Midbrain (tissue), 1 donor: ENCODE data around the gene UBE2B.
A peak's percentile ranks its signal among the peaks of the same experiment; 100 is the strongest.
"Not testable (repeated sequence)": the region's sequence is repeated elsewhere in the genome, so short reads cannot be mapped to it uniquely, and the experiment has no call there.

Source experiments
- DNase-seq: peaks from one replicate; lab custom pipeline; 2025; lab: John Stamatoyannopoulos, UW

Gene UBE2B

GRCh38 chr5:134398609-134399155 lies 27.3 kb downstream of the UBE2B start:
- no peak for DNase-seq

- no peak for DNase-seq
Observed at GRCh38 chr5:134403951-134404350, 32.6 kb downstream of the UBE2B start.

GRCh38 chr5:134406390-134406789 lies 35.0 kb downstream of the UBE2B start:
- no peak for DNase-seq

DNA sequence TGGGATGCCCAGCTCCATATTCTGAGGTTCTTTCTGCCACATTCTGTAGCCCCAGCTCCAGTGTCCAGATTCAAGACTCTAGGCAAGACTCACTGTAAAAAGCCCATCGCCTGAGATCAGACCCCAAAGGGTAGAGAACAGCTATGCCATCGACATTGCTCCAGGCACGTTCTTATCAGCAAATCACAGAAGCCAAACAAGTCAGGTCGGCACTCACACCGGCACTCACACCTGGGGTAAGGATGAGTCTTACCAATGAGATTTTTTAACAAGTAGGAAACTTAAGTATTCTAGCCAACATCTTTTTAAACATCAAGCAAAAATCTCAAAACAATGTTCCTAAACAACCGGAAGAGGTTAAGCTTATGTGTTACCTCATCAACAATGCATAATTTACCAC lies 38.0 kb downstream of the UBE2B start:
- DNase-seq: no peak

GRCh38 chr5:134410822-134411221 lies 39.5 kb downstream of the UBE2B start:
- DNase-seq: no peak

DNA sequence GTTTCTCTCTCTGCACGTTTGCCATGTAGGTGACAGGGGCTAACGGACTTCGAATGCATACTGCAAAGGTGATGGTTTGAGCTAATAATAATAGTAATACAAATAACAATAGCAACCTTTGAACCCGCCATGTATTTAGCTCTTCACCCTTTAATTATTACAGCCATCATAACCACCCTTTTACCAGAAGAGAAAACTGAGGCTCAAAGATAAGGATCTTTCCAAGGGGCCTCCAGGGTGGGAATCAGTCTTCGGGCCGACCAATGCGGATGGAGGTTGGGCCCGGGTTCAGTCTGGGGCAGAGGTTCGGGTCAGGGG lies 39.8 kb downstream of the UBE2B start:
- DNase-seq: no peak

DNA sequence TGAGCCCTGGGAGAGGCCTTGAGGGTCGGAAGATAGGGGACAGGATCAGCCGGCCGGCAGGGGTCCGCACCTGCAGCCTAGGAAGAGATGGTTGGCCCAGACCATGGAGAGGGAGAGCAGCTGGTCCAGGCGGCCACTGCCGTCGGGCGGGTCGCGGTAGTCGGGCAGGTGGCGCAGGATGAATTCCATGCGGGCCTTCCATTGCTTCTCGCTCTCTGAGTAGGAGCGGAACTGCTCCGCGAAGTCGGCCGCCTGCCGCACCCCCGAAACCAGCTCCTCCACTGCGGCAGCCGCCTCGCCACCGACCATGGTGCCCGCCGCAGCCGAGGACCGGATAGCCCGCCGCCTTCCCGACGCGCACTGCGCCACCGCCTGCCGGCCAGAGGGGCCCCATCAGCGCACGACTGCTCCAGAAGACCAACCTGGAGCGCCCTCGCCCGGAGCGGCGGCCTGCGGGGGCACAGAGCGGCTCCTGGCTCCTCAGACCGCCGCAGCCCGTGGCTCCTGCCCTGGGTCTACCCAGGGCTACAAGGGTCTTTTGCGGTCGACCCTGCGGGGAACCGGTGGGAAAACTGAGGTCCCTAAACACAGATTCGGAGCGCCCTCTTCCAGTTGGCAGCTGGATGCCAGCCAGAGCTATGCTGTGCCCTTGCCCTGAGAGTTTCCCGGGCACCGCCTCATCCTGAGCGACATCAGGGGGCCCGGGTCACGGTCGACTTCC lies 40.3 kb downstream of the UBE2B start, which contains the start of gene CDKN2AIPNL:
Gene CDKN2AIPNL, minus strand, starts transcription at position 336 of the 721 bp plus-strand sequence. Its CDS starts 27 bp downstream, at position 309.
- DNase-seq: peak; percentile 94

DNA sequence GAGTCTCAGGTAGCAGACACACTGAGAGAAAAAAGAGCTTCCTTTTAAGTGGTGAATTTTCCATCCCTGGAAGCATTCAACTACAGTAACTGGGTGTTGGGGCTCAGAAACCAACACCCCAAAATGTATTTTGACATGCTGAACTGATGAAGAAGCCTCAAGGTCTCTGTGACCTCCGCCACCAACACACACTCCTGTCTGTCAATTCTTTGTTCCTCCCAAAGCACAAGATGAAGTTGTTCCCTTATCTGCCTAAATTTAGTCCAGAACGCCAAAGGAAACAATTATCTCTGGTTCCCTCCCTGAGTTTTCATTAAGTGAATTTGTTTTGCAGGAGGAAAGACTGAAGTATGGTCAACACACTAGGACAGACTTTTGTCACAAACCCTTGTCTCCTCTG lies 41.7 kb downstream of the UBE2B start:
- no peak for DNase-seq

- DNase-seq: no peak
Observed at GRCh38 chr5:134417707-134418106, 46.3 kb downstream of the UBE2B start.

DNA sequence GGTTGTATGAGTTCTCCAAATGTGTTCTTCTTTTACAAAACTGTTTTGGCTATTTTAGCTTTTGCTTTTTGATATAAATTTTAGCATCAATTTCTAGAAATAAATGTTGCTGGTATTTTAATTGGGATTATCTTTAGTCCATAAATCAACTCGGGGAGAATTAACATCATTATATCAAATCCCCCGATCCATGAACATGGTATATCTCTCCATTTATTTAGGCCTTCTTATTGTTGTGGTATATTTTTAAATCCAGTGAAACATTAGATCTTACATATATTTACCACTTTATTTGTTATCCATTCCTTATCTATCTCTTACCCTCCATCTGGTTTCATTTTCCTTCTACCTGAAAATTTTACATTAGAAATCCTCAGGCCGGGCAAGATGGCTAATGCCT lies 47.6 kb downstream of the UBE2B start:
- DNase-seq: no peak

DNA sequence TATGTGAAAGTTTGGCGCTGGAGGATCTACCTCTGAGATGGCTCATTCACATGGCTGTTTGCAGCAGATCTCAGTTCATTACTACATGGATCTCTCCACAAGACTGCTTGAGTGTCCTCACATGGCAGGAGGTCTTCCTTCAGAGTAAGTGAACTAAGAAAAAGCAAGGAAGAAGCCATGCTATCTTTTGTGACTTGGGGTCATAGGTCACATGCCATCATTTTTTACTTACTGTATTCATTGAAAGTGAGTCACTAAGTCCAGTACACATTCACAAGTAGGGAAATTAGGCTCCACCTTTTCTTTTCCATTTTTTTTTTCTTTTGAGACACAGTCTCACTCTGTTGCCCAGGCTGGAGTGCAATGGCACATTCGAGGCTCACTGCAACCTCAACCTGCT lies 49.0 kb downstream of the UBE2B start:
- DNase-seq: no peak

GRCh38 chr5:134421038-134421437 lies 49.7 kb downstream of the UBE2B start:
- not testable (repeated sequence) for DNase-seq

DNA sequence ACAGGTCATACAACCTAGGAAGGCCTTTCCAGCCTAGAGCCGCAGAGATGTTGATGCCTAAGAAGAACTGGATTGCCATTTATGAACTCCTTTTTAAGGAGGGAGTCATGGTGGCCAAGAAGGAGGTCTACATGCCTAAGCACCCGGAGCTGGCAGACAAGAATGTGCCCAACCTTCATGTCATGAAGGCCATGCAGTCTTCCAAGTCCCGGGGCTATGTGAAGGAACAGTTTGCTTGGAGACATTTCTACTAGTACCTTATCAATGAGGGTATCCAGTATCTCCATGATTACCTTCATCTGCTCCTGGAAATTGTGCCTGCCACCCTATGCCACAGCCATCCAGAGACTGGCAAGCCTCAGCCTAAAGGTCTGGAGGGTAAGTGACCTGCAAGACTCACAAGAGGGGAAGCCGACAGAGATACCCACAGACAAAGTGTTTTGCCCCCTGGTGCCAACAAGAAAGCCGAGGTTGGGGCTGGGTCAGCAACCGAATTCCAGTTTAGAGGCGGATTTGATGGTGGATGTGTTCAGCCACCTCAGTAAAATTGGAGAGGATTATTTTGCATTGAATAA lies 51.5 kb downstream of the UBE2B start:
- DNase-seq: no peak

GRCh38 chr5:134423376-134423775 lies 52.0 kb downstream of the UBE2B start:
- no peak for DNase-seq

DNA sequence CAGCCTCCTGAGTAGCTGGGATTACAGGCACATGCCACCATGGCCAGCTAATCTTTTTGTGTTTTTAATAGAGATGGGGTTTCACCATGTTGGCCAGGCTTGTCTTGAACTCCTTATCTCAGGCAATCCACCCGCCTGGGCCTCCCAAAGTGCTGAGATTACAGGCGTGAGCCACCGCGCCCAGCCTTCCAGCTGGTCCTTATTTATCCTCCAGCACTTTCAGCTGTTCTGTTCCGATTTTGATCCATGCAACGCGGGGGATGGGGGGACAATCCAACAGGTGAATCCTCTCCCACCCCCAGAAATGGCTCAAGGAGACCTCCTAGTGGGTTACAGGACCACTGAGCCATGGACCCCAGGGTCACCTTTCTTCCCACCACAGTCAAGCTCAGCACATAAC lies 55.0 kb downstream of the UBE2B start:
- DNase-seq: no peak

- DNase-seq: no peak
Observed at GRCh38 chr5:134427540-134428041, 56.2 kb downstream of the UBE2B start.

DNA sequence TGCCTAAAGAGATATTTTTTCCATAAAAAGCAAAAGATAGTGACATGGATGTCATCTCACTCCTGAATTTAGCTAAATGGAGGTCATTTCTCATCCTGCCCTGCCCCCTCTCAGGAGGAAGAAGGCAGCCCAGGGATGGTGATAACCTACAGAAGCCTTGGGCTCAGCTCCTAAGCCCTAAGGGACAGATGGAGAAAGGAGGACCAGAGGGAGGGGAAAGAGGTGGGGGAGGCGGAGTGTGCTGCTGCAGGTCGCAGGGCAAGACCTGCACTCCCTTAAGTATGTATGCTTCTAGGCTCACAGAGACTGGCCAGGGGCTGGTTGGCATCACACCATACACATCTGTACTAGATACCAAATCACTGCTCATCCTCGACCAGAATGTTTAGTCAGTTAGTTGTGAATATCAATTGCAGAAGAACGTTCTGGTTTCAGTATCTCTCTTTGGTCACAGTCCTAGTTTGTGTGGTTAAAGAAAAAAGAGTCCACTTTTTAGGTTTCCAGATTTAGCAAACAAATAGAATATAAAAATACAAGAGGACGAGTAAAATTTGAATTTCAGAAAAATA lies 58.7 kb downstream of the UBE2B start:
- no peak for DNase-seq

DNA sequence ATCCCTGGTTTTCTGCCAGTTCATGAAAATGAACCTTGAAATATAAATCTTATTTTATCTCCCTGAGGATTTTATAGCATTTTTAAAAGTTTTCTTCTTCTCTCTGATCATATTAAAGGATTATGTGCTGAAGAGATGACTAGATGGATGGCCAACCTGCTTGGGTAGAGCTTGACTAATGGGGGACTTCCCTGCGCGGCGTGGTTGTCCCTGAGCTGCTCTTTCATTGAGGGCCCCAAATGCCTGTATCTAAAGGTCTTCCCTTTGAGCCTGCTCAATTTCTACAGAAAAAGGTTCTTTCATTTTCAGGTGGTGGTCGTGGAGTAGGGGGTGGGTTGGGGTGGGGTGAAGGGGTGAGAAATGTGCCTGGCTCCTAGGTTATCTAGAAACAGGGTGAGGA lies 60.8 kb downstream of the UBE2B start:
- no peak for DNase-seq

DNA sequence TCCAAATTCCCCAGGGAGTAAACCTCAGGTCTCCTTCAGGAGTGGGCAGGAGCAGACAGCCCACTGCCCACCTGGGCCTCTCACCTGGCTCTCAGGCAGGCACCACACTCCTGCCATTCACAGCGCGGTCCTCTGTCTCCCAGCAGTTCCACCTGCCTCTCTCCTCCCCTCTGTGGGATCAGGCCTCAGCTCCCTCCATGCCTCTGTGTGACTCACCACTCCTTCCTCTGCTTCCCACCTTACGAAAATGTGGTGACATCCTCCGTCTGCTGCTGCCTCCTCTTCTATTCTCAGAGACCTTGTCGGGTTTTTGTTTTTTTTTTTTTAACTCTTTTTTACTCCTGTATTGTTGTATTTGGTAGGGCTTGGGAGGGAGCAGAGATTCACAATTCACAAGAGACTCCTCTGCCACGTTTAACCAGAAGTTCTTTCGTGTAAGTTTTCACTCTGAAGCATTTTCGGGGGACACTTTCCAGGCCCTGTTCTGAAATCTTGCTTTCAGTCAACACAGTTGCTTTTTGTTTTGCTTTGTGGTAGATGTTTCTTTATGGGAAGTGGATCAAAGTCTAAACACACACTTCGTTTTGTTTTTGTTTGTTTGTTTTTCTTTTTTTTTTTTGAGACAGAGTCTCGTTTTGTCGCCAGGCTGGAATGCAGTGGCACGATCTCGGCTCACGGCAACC lies 61.4 kb downstream of the UBE2B start:
- DNase-seq: no peak

DNA sequence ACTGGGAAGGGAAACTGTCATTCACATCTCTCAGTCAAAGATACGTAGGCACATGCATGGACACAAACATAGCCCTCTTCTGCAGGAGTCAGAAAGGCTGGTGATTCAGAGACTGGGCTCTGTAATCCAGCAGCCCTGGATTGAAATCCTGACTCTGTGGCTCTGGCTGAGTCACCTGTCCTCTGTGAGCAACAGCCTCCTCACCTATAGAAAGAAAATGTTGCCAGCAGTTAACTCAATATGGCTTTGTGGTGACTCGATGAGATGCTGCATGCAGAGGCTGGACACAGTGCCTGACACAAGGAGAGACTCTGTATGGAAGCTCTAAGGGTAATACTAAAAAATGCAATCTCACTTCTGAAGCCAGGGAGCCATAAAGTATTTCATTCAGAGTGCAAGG lies 64.2 kb downstream of the UBE2B start:
- no peak for DNase-seq

- no peak for DNase-seq
Observed at GRCh38 chr5:134436523-134437339, 65.4 kb downstream of the UBE2B start.
